GM12872 (cell line): ENCODE data around the gene CHPF.

Experiments
- CTCF ChIP-seq: IDR thresholded peaks from 3 replicates; pipeline ENCODE4 v1.5.1; 2011; ENCODE audit warnings: low read depth, mild to moderate bottlenecking, low read length, moderate library complexity; ENCODE audit not compliant: insufficient read depth

Gene CHPF

GRCh38 chr2:219570924-219571310 lies 27.3 kb upstream of the CHPF start:
- TF ChIP-seq CTCF: no peak

- no peak for TF ChIP-seq CTCF
These were observed 26.8 kb upstream of the CHPF start for GRCh38 chr2:219570194-219570923.

- no peak for TF ChIP-seq CTCF
These were observed 26.0 kb upstream of the CHPF start for GRCh38 chr2:219569635-219570034.

- TF ChIP-seq CTCF: no peak
These were observed 25.4 kb upstream of the CHPF start for GRCh38 chr2:219569041-219569440.

- no peak for TF ChIP-seq CTCF
These were observed 24.3 kb upstream of the CHPF start for GRCh38 chr2:219567791-219568361.

GRCh38 chr2:219567131-219567530 lies 23.5 kb upstream of the CHPF start:
- no peak for TF ChIP-seq CTCF

- no peak for TF ChIP-seq CTCF
These were observed 23.0 kb upstream of the CHPF start for GRCh38 chr2:219566640-219567039.
